ENCODE measurements around the gene FHIP2A.
"Not testable (repeated sequence)": the region's sequence is repeated elsewhere in the genome, so short reads cannot be mapped to it uniquely, and the experiment has no call there.

Gene FHIP2A

DNA sequence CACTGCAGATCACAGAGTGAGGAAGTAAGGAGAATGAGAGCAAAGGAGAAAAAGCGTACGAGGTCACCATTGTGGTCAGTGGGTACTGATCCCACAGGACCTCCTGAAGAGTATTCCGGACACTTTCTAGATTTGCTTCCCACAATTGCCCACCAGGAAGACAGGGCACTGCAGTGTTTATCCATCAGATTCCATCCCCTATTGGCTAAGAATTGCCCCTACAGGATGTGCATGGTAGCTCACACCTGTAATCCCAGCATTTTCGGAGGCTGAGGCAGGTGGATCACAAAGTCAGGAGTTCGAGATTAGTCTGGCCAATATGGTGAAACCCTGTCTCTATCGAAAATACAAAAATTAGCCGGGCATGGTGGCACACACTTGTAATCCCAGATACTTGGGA lies 5.3 kb upstream of the FHIP2A start:
- DNase-seq = no peak

GRCh38 chr10:114819322-114819721 lies 2.3 kb upstream of the FHIP2A start:
- DNase-seq = no peak

- peak; percentile 82 for DNase-seq
Measured at GRCh38 chr10:114821915-114822443, 399 bp downstream of the FHIP2A start.

- DNase-seq = peak; percentile 69
Measured at GRCh38 chr10:114822444-114823076, 980 bp downstream of the FHIP2A start.

DNA sequence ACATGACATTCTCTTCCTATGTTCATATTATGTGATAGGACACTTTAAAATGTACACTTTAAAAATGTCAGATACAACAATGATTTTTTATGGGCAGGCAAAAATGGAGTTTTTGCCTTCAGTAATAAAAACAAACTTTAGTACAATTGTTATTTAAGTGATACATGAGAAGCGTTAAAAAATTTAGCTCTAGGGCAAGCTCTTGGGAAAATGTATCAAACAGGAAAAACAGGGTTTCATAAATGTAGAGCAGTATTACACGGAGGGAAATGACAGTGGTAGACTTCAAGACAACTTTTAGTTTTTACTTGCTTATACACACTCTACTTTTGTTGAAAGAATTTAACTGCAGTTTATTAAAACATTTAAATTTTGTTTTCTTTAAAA lies 1.5 kb downstream of the FHIP2A start:
- DNase-seq = no peak

DNA sequence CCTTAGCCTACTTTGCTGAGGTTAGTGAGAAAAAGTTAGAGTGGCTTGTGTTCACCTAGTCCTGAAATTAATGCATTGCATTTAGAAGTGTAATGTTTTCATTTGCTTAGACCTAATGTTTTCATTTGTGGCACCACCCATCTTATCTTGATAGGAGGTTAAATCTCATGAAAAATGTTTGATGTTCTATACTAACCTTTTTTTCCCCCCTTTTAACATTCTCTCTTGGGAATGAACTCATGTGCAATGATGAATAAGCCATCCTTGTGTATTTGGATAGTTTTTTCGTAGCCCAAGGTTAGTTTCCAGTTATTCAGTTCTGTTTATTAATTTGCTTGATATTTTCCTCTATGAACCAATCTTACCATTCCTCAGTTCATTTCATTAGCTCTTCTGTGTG lies 2.8 kb downstream of the FHIP2A start:
- no peak for DNase-seq

DNA sequence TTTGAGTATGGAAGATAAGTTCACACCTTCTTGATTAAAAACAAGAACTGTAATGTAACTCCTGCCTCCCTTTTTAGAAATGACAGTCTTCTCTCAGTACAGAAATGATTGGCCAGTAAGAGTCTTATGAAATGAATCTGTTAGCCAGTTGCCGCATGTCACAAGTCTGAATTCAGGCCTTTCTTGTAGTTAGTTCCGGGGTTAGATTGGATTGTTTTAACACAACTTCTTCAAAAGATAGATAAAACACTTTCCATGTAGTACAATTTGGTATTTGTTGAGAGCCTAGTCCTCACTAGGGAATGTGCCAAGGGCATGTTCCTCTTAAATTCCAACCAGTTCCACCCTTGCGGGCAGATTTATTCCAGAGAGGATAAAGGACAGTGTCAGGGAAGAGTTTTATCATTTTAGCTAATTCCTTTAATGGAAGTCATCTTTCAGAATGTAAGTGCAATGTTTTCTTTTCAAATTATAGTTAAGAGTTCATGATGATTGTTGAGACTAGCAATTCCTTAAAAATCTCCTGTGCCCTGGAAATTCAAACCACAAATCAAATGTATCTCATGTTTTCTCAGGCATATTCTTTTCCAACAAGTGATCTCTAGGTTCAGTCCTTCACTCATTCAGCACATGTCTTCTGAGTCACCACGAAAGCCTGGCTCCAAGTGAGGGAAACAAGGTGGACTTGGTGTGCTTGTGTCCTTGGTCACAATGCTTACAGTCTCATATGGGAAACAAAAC lies 4.1 kb downstream of the FHIP2A start:
- DNase-seq = no peak

DNA sequence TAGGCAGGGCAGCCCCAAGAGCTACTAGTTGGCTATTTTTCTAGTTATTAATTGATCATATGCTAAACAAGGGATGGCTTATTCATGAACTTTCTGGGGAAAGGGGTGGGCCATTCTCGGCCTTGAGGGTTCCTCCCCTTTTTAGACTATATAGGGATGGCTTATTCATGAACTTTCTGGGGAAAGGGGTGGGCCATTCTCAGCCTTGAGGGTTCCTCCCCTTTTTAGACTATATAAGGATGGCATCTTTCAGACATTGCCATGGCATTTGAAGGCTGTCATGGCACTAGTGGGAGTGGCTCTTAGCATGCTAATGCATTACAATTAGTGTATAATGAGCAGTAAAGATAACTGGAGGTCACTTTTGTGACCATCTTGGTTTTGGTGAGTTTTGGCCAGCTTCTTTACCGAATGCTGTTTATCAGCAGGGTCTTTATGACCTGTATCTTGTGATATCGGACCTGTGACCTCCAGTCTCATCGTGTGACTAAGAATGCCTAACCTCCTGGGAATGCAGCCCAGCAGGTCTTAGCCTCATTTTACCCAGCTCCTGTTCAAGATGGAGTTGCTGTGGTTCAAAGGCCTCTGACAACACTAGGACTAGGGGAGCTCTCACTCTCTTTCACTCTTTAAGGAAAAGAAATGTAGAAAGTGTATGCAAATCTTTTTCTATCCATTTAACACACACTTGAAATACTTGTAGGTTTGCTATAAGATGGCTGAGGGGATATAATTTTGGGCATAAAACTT lies 7.8 kb downstream of the FHIP2A start:
- DNase-seq = no peak

GRCh38 chr10:114831186-114831867 lies 9.7 kb downstream of the FHIP2A start:
- DNase-seq = no peak

DNA sequence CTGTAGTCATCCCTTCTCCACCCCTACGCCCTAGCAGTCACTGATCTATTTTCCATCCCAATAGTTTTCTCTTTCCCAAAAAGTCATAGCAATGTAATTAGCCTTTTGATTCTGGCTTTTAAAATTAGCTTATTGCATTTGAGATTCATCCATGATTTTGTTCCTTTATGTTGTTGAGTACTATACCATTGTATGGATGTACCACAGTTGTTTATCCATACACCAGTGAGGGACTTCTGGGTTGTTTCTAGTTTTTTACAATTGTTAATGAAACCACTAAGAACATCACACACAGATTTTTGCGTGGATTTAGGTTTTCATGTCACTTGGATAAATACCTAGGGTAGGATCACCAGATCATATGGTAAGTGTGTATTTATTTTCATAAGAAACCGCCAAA lies 16.1 kb downstream of the FHIP2A start:
- DNase-seq = no peak

GRCh38 chr10:114839901-114840300 lies 18.3 kb downstream of the FHIP2A start:
- no peak for DNase-seq

GRCh38 chr10:114845978-114846693 lies 24.6 kb downstream of the FHIP2A start:
- DNase-seq = no peak

- not testable (repeated sequence) for DNase-seq
Measured at GRCh38 chr10:114847517-114847916, 25.9 kb downstream of the FHIP2A start.

DNA sequence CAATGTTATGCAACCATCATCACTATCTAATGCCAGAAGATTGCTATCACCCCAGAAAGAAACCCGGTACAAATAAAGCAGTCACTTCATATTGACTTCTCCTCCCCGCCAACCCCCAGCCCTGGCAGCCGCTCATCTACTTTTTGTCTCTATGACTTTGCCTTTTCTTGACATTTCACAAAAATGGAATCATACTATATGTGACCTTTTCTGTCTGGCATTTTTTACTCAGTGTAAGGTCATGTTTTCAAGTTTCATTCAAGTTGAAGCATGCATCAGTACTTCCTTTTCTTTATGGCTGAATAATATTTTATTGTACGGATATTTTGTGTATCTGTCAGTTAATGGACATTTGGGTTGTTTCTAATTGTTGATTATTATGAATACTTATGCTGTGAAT lies 28.1 kb downstream of the FHIP2A start:
- no peak for DNase-seq

DNA sequence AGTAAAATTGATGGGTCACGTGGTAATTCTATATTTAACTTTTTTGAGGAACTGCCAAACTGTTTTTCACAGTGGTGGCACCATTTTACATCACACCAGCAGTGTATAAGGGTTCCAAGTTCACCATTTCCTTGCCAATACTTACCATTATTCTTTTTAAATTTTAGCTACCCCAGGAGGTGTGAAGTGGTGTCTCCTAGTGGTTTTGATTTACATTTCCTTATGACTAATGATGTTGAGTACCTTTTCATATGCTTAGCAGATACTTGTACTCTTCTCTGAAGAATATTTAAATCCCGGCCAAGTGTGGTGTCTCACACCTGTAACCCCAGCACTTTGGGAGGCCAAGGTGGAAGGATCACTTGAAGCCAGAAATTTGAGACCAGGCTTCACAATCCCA lies 28.5 kb downstream of the FHIP2A start:
- no peak for DNase-seq

DNA sequence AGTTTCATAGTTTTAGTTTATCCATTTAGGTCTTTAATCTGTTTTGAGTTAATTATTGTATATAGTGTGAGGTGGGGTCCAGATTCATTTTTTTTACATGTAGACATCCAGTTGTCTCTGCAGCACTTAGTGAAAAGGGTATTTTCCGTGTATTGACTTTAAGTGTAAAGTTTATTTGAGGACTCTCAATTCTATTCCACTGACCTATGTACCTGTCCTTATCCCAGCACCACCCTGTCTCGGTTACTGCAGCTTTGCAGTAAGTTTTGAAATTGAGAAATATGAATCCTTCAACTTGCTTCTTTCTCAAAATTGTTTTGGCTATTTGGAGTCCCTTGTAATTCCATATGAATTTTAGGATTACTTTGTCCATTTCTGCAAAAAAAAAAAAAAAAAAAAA lies 29.8 kb downstream of the FHIP2A start:
- DNase-seq = no peak

DNA sequence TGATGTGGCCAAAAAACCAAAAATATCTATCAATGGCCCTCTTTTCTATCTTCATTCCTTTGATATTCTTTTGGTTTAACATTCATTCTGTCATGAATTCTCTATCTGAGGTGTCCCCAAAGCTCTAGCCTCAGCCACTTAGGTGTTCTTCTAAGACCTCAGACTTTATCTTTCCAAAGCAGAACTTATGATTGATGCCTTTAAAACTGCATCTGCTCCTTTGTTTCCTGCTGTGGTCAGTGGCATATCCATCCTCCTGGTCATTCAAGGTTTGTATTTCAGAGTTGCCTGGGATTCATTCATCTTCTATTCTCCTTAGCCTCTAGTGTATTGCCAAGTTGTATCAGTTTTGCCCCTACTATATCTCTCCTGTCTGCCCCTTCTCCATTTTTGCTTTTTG lies 30.6 kb downstream of the FHIP2A start:
- DNase-seq = no peak

DNA sequence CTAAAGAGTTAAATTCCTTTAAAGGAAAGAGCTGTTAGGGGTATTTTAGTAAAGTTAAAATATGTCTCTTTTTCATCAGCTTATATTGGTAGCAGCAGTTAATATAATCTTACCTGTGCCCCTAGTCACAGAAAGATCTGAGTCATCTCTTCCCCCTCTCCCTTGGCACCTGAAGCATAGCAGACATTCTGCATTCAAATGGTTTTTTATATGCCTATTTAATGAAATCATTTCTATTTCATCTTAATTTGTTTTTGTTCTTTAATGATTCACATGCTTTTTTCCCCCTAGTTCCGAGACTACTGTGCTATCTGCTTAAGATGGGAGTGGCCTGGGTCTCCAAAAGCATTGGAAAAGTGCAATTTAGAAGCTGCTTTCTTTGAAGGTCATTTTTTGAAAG lies 33.3 kb downstream of the FHIP2A start:
- no peak for DNase-seq

GRCh38 chr10:114855776-114856543 lies 34.4 kb downstream of the FHIP2A start:
- DNase-seq = no peak

- DNase-seq = no peak
Measured at GRCh38 chr10:114856544-114857287, 35.1 kb downstream of the FHIP2A start.

GRCh38 chr10:114857288-114857565 lies 35.6 kb downstream of the FHIP2A start:
- DNase-seq = not testable (repeated sequence)

Measured in activated CD8-positive, alpha-beta memory T cell treated with anti-CD3 and anti-CD28 coated beads, Interleukin-2, amount 50 U/mL, for 48 hours (primary cell).